ENCODE measurements around the gene IQGAP3. TPM values are rescaled to one million over a fixed set of nuclear protein-coding genes. Genes with fewer than 3 reads are reported as not detected.

The IQGAP3 gene
- total and polyA plus RNA-seq, 2 of the 4 experiments (the other 2 are of a cell fraction), result 12.5 to 13.6 TPM

GRCh38 chr1:156539818-156540355, 32.5 kb downstream of the IQGAP3 start:
- ChIA-PET CTCF (no interaction called here), POLR2A (ENCODE audit: unreplicated experiment) (no interaction called here)
- Histone ChIP-seq H4K8ac (ENCODE audit: low read depth in 2 of 2, low read length in 2 of 2) (no peak overlapping the region), H2BK20ac (ENCODE audit: low read depth, low read length) (no peak overlapping the region), H3K9ac (ENCODE audit: low read depth, low read length) (no peak overlapping the region), H2AK9ac (replicated peaks; ENCODE audit: low read depth, low read length, poor library complexity) (no peak overlapping the region), H3K36me3 (ENCODE audit: control insufficient read depth, insufficient read depth, low read length) (peaks cover 20% of the 10 kb centered on the region), H3K4me2 (ENCODE audit: low read depth, low read length) (no peak overlapping the region), H3K14ac (replicated peaks; ENCODE audit: low read depth, low read length) (no peak overlapping the region), H2BK15ac (ENCODE audit: low read depth, low read length) (no peak overlapping the region), H4K5ac (ENCODE audit: low read depth, low read length) (no peak overlapping the region), H3K79me1 (ENCODE audit: low read depth in 1 of 2, low read length in 2 of 2) (0 out of 4 replicates have a peak, but pooled peaks cover 0 to 2% of the 10 kb centered on the region in 2 experiments), H4K91ac (ENCODE audit: insufficient read depth, low read depth, low read length) (no peak overlapping the region), H3K4ac (ENCODE audit: low read depth, low read length) (no peak overlapping the region), H2AFZ (replicated peaks; ENCODE audit: low read length, poor library complexity) (no peak overlapping the region), H3K18ac (ENCODE audit: low read depth, low read length) (no peak overlapping the region), H3K9me1 (ENCODE audit: insufficient read depth, low read length) (no peaks in the 10 kb centered on the region), H2BK120ac (ENCODE audit: low read depth, low read length) (no peak overlapping the region), H3K27ac (ENCODE audit: insufficient read depth, low read length) (no peak overlapping the region), H3K9me3 (ENCODE audit: control insufficient read depth, insufficient read depth, low read length) (no peaks in the 10 kb centered on the region), H3K4me1 (ENCODE audit: control insufficient read depth, insufficient read depth, low read length) (no peaks in the 10 kb centered on the region), H3K27me3 (ENCODE audit: control insufficient read depth, insufficient read depth, low read length) (no peaks in the 10 kb centered on the region), H3K56ac (ENCODE audit: extremely low read depth, insufficient read depth, low read length) (no peak overlapping the region), H4K20me1 (ENCODE audit: insufficient read depth, low read length) (no peaks in the 10 kb centered on the region), H3K23ac (ENCODE audit: low read depth, low read length) (no peak overlapping the region), H2BK5ac (ENCODE audit: low read depth, low read length, poor library complexity, severe bottlenecking) (no peak overlapping the region), H3K4me3 (ENCODE audit: insufficient read depth, low read depth, low read length) (no peak overlapping the region), H2AK5ac (ENCODE audit: low read depth, low read length) (no peak overlapping the region)
- no TSS peak for BruUV-seq (replicated peaks)
- in situ Hi-C loops (cut with MboI; ENCODE audit: low sequenced_read_pairs), result no loop called here
- DNase-seq (no peak), ATAC-seq (ENCODE audit: low read depth) (no peak)
- dilution Hi-C loops (cut with HindIII; ENCODE audit: low sequenced_read_pairs, unreplicated experiment), result no loop called here
- TF ChIP-seq FOS (IDR thresholded peaks at IDR 0.05; ENCODE audit: low read depth, low read length) (no peak), NFE2L2 (IDR thresholded peaks at IDR 0.05; ENCODE audit: low read depth, low read length) (no peak)
- WGBS, 2 experiments (ENCODE audit: extremely low coverage in 2 of 2, insufficient read length in 1 of 2), result 93% methylated on average over 2 of the region's 4 CpGs; no CpG with 5 or more reads in 1 of the 2 experiments
- intact Hi-C loops (cut with micrococcal nuclease), result no loop called here
